ENCODE measurements around the gene VPS33A. TPM values are rescaled to one million over a fixed set of nuclear protein-coding genes. Genes with fewer than 3 reads are reported as not detected.

Gene VPS33A
- total and polyA plus RNA-seq, 2 donors (not counting 3 experiments of a cell fraction or from before 2014, with no cell fraction given), result 12.1 to 23.1 TPM

GRCh38 chr12:122185079-122185478 is 81.2 kb downstream of the VPS33A start:
- no peak overlapping the region for H3K27ac ChIP-seq (ENCODE audit: insufficient read depth, low read depth, low read length)
- DNase-seq (ENCODE audit: low read depth, low spot score) (no peak), FAIRE-seq (no peak)
- no peaks in the 10 kb centered on the region for H3K9me1 ChIP-seq (replicated peaks; ENCODE audit: control insufficient read depth, extremely low read depth, insufficient read depth, low read length)
- no peaks in the 10 kb centered on the region for H3K9me3 ChIP-seq (replicated peaks; ENCODE audit: control insufficient read depth, insufficient read depth, low read length)
- no peaks in the 10 kb centered on the region for H4K20me1 ChIP-seq (replicated peaks; ENCODE audit: control insufficient read depth, extremely low read depth, insufficient read depth, low read length)
- H3K79me2 ChIP-seq (ENCODE audit: control insufficient read depth, insufficient read depth, low read length), result no peaks in the 10 kb centered on the region
- intact Hi-C loops (cut with micrococcal nuclease) (no loop called here), dilution Hi-C loops (cut with MboI; ENCODE audit: extremely low pct_ligation_motif_present, low sequenced_read_pairs) (no loop called here)
- H3K4me1 ChIP-seq (ENCODE audit: control insufficient read depth, extremely low read depth, insufficient read depth, low read length), result peaks cover under 1% of the 10 kb centered on the region
- no TSS peak for BruUV-seq (replicated peaks)
- H3K36me3 ChIP-seq (ENCODE audit: control insufficient read depth in 2 of 2, extremely low read depth in 1 of 2, insufficient read depth in 2 of 2, low read length in 2 of 2), result no peaks in the 10 kb centered on the region
- H3K4me2 ChIP-seq (ENCODE audit: insufficient read depth, low read length), result no peak overlapping the region
- no peaks in the 10 kb centered on the region for H3K27me3 ChIP-seq (ENCODE audit: control insufficient read depth in 2 of 2, insufficient read depth in 2 of 2, low read length in 2 of 2)
- no peak for TF ChIP-seq MYC (IDR thresholded peaks at IDR 0.05; ENCODE audit: low read depth, low read length)
- TF ChIP-seq CTCF (IDR thresholded peaks at IDR 0.05; ENCODE audit: extremely low read depth in 1 of 2, insufficient read depth in 1 of 2, low read depth in 1 of 2, low read length in 2 of 2), result no peak
- no peak for TF ChIP-seq EZH2 (IDR thresholded peaks at IDR 0.05; ENCODE audit: borderline replicate concordance, low read depth, low read length, severe bottlenecking)
- TF ChIP-seq POLR2AphosphoS5 (IDR thresholded peaks at IDR 0.05; ENCODE audit: insufficient read depth, low read depth, low read length), result no peak
- TF ChIP-seq MAX (IDR thresholded peaks at IDR 0.05; ENCODE audit: insufficient read depth, insufficient read length), result no peak
- TF ChIP-seq GATA2 (IDR thresholded peaks at IDR 0.05; ENCODE audit: insufficient read depth, insufficient read length, low read depth, low read length), result no peak
- TF ChIP-seq POLR2A (IDR thresholded peaks at IDR 0.05; ENCODE audit: low read depth, low read length), result no peak
- TF ChIP-seq JUN (IDR thresholded peaks at IDR 0.05; ENCODE audit: borderline replicate concordance, insufficient read depth, insufficient read length, low read depth), result no peak
- no peak for TF ChIP-seq FOS (IDR thresholded peaks at IDR 0.05; ENCODE audit: borderline replicate concordance, insufficient read depth, low read length)
- H2AFZ ChIP-seq (ENCODE audit: low read depth, low read length), result no peak overlapping the region
- CTCF ChIA-PET, result no interaction called here
- H3K4me3 ChIP-seq (replicated peaks in 1 of 3; ENCODE audit: insufficient read depth in 1 of 3, low read depth in 1 of 3, low read length in 3 of 3), result no peak overlapping the region
- no peak overlapping the region for H3K9ac ChIP-seq (replicated peaks; ENCODE audit: extremely low read depth, insufficient read depth, low read length)
- POLR2A ChIA-PET, result no interaction called here
